Testis (tissue), 2 donors: ENCODE results near the gene SAP30BP.

Experiments
- CTCF ChIP-seq, 3 experiments: fragments of 450-650 bp in 2 of 3; fragments of 200-600 bp in 1 of 3; sonication (generic) in 1 of 3; IDR thresholded peaks; one replicate each; pipeline ENCODE4 v1.5.1; 2016 to 2019; ENCODE audit warnings: antibody characterized with exemption in 3 of 3, mild to moderate bottlenecking in 2 of 3, moderate library complexity in 1 of 3
- POLR2A ChIP-seq: fragments of 450-650 bp; IDR thresholded peaks from one replicate; pipeline ENCODE4 v1.6.1; 2017; ENCODE audit warnings: antibody characterized with exemption, mild to moderate bottlenecking, moderate library complexity

- TF ChIP-seq POLR2A (no peak), CTCF (IDR thresholded peaks at IDR 0.05) (no peak)
Observed at GRCh38 chr17:75739174-75739573, 72.0 kb downstream of the SAP30BP start.
